GM12801 (cell line): ENCODE measurements around the gene APBB2.

ENCODE experiments used
- TF ChIP-seq, protein P1 (sequence below): IDR thresholded peaks from one replicate; pipeline ENCODE4 v1.5.1; 2011; ENCODE audit warnings: control low read depth; ENCODE audit not compliant: insufficient read length; ENCODE audit errors: extremely low read depth

Gene APBB2

DNA sequence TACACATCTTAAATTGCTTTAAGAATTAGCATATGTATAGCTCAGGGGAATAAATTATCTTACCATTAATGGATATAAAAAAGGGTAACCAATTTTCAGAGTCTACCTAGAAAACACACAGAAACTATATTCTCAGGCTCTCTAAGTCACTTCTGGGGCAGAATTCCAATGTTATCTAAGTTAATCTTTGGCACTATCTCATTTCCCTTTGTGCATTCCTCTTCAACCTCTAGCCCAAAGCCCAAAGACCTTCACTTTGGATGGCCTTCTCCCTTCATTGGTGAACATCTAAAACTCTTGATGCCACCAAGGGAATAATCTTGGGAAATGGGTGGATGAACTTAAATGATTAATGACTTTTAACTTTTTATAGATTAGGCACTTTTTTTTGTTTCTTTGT is 108.3 kb downstream of the APBB2 start:
- TF ChIP-seq, protein P1, sequence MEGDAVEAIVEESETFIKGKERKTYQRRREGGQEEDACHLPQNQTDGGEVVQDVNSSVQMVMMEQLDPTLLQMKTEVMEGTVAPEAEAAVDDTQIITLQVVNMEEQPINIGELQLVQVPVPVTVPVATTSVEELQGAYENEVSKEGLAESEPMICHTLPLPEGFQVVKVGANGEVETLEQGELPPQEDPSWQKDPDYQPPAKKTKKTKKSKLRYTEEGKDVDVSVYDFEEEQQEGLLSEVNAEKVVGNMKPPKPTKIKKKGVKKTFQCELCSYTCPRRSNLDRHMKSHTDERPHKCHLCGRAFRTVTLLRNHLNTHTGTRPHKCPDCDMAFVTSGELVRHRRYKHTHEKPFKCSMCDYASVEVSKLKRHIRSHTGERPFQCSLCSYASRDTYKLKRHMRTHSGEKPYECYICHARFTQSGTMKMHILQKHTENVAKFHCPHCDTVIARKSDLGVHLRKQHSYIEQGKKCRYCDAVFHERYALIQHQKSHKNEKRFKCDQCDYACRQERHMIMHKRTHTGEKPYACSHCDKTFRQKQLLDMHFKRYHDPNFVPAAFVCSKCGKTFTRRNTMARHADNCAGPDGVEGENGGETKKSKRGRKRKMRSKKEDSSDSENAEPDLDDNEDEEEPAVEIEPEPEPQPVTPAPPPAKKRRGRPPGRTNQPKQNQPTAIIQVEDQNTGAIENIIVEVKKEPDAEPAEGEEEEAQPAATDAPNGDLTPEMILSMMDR, result no peak

DNA sequence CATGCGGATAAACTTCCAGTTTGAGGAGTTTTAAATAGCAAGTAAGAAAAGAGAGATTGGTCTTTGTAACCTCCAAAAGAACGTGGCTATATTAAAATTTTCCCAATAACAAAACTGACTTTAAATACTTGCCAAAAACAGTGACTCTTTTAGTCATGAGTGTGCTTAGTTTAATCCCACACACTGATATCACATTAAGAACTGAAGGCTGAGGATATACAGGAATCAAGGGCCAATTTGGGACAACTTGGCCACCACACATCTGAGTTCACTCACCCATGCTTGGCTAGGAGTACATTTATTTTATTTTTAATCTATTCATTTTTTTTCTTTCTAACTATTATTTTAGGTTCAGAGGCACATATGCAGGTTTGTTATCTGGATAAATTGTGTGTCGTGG is 110.2 kb downstream of the APBB2 start:
- TF ChIP-seq, protein P1, result no peak

DNA sequence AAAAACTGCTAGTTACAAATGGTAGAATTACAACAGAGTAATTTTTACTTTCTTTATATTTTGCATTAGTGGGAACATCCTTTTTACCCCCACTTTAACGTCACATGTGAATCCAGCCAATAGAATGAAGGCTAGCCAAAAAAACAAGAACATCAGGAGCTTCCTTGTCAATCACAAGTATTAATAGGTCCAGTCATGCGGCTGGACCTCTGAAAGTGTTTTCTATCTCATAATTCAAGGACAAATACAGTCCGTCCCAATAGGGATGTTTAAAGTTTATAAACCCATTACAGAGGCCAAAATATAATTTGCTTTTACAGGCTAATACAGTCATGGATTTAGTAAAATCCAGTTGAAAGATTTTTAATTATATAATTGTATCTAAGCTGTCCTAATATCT is 110.7 kb downstream of the APBB2 start:
- TF ChIP-seq, protein P1, result no peak

DNA sequence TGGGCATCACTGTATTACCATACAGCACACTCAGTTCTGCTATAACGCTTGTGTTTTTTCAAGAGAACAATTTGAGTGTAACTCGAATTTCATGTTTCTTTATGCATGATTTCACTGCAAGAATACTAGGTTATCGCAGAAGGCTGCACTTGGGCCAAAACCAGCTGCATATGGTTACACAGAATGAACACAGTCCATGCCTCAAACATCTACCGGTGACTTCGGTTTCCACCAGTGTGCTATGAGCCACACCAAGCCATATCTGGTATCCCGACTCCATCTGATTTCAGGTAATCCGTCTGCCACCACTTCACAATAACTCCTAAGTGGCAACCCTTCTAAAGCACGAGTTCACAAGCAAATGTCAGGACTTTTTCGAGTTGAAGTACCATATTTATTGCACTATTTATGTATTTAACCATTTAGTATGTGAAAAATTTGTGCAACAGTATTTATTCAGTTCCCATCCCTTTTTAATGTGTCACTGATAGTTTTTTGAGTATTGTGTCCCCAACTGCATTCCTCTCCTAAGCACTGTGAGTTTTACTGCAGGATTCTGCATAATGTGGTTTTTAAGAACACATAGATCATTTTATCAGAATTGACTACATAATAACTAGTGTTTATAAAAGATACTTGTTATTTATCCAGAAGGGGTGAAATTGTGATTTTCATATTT is 111.8 kb downstream of the APBB2 start:
- TF ChIP-seq, protein P1, result no peak

DNA sequence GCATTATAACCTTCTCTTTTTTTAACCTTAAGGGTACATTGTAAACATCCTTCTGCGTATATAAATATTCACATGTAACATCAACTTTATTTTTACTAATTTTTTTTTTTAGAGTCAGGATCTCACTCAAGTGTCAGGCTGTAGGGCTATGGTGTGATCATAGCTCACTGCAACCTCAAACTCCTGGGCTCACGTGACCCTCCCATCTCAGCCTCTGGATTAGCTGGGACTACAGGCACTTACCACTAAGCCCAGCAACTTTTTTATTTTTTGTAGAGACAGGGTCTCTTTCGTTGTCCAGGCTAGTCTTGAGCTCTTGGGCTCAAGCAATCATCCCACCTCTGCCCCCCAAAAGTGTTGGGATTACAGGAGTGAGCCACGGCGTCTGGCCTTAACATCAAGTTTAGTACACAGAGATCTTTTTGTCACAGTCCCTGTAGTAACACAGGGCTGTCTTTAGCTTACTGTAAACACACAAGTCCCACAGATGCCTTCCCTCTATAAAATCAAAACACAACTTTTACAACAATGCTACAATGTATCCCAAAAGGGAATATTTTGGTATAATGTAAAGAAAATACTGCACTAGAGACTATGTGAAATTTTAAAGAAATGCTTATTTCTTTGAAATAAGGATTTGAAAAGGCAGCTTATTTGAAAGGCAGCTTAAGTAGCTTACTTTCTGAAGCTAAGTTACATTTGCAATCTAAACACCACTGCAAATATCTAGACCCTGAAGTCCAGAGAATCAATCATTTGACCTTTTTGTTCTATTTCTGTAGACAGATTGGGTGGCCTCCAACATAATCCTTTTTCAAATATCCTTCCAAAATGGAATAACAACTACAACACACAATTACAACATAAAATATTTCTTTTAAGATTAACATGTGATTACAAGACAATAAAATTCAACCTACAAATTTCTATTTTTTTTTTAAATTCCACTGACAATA is 116.0 kb downstream of the APBB2 start:
- TF ChIP-seq, protein P1, result no peak

DNA sequence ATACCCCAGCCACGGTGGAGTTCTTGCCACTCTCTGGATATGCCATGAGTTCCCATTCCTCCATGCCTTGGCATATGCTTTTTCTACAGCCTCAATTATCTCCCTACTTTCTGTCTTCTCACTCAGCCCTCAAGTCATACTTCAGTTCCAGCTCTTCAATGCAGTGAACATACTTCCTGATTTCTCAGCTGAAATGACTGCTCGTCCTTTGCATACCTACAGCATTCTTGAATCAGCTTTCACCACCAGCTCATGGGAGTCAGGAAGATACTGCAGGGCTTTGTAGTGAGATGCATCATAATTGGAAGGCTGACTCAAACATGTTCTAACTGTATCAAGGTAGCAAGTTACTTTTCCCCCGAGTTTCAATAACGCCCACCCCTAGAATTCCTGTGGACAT is 118.4 kb downstream of the APBB2 start:
- TF ChIP-seq, protein P1, result no peak

DNA sequence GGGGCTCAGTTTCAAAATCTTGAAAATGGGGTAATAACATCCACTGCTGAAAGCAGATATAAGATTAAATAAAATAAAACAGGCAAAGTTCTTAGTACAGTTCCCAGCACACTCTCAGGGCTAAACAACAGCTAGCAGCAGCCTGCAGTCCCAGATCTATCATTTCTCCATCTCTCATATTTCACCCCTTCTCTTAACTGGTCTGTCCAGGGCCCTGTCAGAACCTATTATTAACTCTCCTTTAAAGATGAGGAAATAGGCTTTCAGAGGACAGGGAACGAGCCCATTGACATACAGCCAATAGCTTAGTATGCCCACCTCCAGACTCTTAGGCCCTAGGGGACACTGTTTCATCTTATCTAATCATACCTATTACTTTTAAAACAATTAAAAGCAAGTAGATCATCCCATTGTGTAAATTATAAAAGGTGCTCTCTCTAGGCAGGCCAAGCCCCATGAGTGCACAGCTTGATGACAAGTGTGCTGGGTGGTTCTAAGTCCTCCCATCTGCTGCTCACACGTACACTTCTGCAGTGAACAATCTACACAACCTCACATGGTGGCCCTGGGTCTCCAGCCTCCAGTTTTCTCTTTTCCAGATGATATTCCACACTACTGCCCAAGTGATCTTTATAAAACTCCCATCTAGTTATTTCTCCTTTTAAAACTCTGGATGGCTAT is 119.0 kb downstream of the APBB2 start:
- TF ChIP-seq, protein P1, result no peak
